ENCODE results near the gene NR2F2. TPM values are rescaled to one million over a fixed set of nuclear protein-coding genes. Genes with fewer than 3 reads are reported as not detected.
A peak's percentile ranks its signal among the peaks of the same experiment; 100 is the strongest.

NR2F2 gene
- polyA plus RNA-seq, 1 donor (not counting 4 experiments of a cell fraction or from before 2014, with no cell fraction given), result 19.5 TPM

DNA sequence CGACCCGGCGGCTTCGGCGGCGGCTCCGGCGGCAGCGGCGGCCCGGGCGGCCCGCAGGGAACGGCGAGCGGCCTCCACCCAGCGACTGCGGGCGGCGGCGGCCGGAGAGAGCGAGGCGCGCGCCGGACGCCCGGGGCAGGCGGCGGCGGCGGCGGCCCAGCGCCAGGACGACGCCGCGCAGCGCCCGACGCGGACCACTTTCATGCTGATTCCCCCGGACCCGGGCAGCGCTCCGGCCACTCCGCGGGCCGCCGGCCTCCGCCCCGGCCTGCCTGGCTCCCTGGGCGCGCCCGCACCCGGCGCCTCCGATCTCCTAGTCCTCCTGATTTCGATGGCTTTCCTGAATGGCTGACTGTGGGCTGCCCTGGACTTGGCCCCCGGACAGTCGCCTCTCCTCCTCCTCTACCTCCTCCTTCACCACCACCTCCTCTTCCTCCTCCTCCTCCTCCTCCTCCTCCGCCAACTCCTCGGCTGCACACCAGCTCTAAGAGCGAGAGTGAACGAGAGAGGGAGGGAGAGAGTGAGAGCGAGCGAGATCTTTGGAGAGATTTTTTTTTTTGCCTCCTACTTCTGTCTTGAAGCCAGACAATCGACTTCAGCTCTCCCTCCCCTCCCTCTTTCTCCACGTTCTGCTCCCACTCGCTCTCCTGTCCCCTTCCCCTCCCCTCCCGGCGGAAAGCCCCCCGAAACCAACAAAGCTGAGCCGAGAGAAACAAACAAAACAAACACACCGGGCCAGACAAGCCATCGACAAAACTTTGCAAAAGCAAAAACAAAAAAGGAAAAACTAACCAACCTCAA is 844 bp downstream of the NR2F2 start:
- no peak for DNase-seq (ENCODE audit: low read depth, low spot score)
- Histone ChIP-seq H2AFZ (ENCODE audit: control insufficient read depth, low read length) (peak overlapping the region; percentile 19), H3K36me3 (ENCODE audit: control insufficient read depth in 2 of 2, extremely low read depth in 1 of 2, insufficient read depth in 2 of 2, low read length in 2 of 2) (peaks cover 14 to 21% of the 10 kb centered on the region in 2 experiments), H3K79me2 (ENCODE audit: control insufficient read depth, insufficient read depth, low read length) (peaks cover 82% of the 10 kb centered on the region), H3K9me3 (ENCODE audit: control insufficient read depth, low read depth, low read length) (no peaks in the 10 kb centered on the region), H3K9me1 (ENCODE audit: control insufficient read depth, extremely low read depth, insufficient read depth, low read length) (no peaks in the 10 kb centered on the region), H3K4me1 (ENCODE audit: control insufficient read depth, extremely low read depth, insufficient read depth, low read length) (peaks cover 46% of the 10 kb centered on the region), H3K27ac (ENCODE audit: control insufficient read depth, insufficient read depth, low read length) (peak overlapping the region; percentile 90), H4K20me1 (ENCODE audit: control insufficient read depth, extremely low read depth, insufficient read depth, low read length) (no peaks in the 10 kb centered on the region), H3K4me3 (ENCODE audit: control insufficient read depth in 2 of 3, extremely low read depth in 1 of 3, insufficient read depth in 2 of 3, low read depth in 1 of 3, low read length in 3 of 3) (peak overlapping the region; percentile 74 to 97 (median 87)), H3K4me2 (ENCODE audit: control insufficient read depth, extremely low read depth, insufficient read depth, low read depth, low read length) (peak overlapping the region; percentile 93), H3K9ac (ENCODE audit: control insufficient read depth, extremely low read depth, insufficient read depth, low read length) (peak overlapping the region; percentile 92), H3K27me3 (ENCODE audit: control insufficient read depth, extremely low read depth, insufficient read depth, low read length) (no peaks in the 10 kb centered on the region)
- dilution Hi-C loops (cut with MboI; ENCODE audit: extremely low pct_ligation_motif_present, low sequenced_read_pairs), result no loop called here
- no peak for FAIRE-seq
- TF ChIP-seq EZH2 (IDR thresholded peaks at IDR 0.05; ENCODE audit: low read length), result no peak
- TF ChIP-seq, protein P1, sequence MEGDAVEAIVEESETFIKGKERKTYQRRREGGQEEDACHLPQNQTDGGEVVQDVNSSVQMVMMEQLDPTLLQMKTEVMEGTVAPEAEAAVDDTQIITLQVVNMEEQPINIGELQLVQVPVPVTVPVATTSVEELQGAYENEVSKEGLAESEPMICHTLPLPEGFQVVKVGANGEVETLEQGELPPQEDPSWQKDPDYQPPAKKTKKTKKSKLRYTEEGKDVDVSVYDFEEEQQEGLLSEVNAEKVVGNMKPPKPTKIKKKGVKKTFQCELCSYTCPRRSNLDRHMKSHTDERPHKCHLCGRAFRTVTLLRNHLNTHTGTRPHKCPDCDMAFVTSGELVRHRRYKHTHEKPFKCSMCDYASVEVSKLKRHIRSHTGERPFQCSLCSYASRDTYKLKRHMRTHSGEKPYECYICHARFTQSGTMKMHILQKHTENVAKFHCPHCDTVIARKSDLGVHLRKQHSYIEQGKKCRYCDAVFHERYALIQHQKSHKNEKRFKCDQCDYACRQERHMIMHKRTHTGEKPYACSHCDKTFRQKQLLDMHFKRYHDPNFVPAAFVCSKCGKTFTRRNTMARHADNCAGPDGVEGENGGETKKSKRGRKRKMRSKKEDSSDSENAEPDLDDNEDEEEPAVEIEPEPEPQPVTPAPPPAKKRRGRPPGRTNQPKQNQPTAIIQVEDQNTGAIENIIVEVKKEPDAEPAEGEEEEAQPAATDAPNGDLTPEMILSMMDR (optimal IDR thresholded peaks at IDR 0.05 in 1 of 3, IDR thresholded peaks at IDR 0.05 in 1 of 3, conservative IDR thresholded peaks at IDR 0.05 in 1 of 3; ENCODE audit: extremely low read depth in 1 of 3, insufficient read depth in 2 of 3, low read length in 3 of 3), result no peak

DNA sequence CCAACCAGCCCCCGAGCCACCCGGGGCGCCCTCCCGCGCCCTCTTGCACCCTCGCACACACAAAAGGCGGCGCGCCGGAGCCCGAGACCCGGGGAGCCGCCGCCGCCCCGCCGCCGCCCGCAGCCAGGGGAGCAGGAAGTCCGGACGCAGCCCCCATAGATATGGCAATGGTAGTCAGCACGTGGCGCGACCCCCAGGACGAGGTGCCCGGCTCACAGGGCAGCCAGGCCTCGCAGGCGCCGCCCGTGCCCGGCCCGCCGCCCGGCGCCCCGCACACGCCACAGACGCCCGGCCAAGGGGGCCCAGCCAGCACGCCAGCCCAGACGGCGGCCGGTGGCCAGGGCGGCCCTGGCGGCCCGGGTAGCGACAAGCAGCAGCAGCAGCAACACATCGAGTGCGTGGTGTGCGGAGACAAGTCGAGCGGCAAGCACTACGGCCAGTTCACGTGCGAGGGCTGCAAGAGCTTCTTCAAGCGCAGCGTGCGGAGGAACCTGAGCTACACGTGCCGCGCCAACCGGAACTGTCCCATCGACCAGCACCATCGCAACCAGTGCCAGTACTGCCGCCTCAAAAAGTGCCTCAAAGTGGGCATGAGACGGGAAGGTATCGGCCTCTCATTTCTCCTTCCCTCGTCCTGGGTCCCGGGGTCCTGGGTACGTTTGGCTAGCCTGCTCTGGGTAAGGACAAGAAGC is 1.6 kb downstream of the NR2F2 start:
- Histone ChIP-seq H3K4me1 (ENCODE audit: control insufficient read depth, extremely low read depth, insufficient read depth, low read length) (peaks cover 49% of the 10 kb centered on the region), H2AFZ (ENCODE audit: control insufficient read depth, low read length) (peak overlapping the region; percentile 40), H3K9me1 (ENCODE audit: control insufficient read depth, extremely low read depth, insufficient read depth, low read length) (no peaks in the 10 kb centered on the region), H3K9ac (ENCODE audit: control insufficient read depth, extremely low read depth, insufficient read depth, low read length) (peak overlapping the region; percentile 92), H3K4me3 (ENCODE audit: control insufficient read depth in 2 of 3, extremely low read depth in 1 of 3, insufficient read depth in 2 of 3, low read depth in 1 of 3, low read length in 3 of 3) (peak overlapping the region; percentile 74 to 98 (median 97)), H4K20me1 (ENCODE audit: control insufficient read depth, extremely low read depth, insufficient read depth, low read length) (no peaks in the 10 kb centered on the region), H3K27me3 (ENCODE audit: control insufficient read depth, extremely low read depth, insufficient read depth, low read length) (no peaks in the 10 kb centered on the region), H3K27ac (ENCODE audit: control insufficient read depth, insufficient read depth, low read length) (peak overlapping the region; percentile 90), H3K9me3 (ENCODE audit: control insufficient read depth, low read depth, low read length) (no peaks in the 10 kb centered on the region), H3K36me3 (ENCODE audit: control insufficient read depth in 2 of 2, extremely low read depth in 1 of 2, insufficient read depth in 2 of 2, low read length in 2 of 2) (peaks cover 16 to 23% of the 10 kb centered on the region in 2 experiments), H3K4me2 (ENCODE audit: control insufficient read depth, extremely low read depth, insufficient read depth, low read depth, low read length) (peak overlapping the region; percentile 93), H3K79me2 (ENCODE audit: control insufficient read depth, insufficient read depth, low read length) (peaks cover 86% of the 10 kb centered on the region)
- FAIRE-seq (no peak), DNase-seq (ENCODE audit: low read depth, low spot score) (no peak)
- TF ChIP-seq EZH2 (IDR thresholded peaks at IDR 0.05; ENCODE audit: low read length), result no peak
- TF ChIP-seq, protein P1 (optimal IDR thresholded peaks at IDR 0.05 in 1 of 3, IDR thresholded peaks at IDR 0.05 in 1 of 3, conservative IDR thresholded peaks at IDR 0.05 in 1 of 3; ENCODE audit: extremely low read depth in 1 of 3, insufficient read depth in 2 of 3, low read length in 3 of 3), result no peak
- dilution Hi-C loops (cut with MboI; ENCODE audit: extremely low pct_ligation_motif_present, low sequenced_read_pairs), result no loop called here

Data from keratinocyte (primary cell).